Activated gamma-delta T cell treated with Interleukin-2 at 50 U/mL for 16 hours (primary cell): ENCODE measurements around the gene CRTC3.

Experiments
- DNase-seq: peaks from one replicate; pipeline ENCODE4 v3.0.0-alpha.2; 2020

The CRTC3 gene

DNA sequence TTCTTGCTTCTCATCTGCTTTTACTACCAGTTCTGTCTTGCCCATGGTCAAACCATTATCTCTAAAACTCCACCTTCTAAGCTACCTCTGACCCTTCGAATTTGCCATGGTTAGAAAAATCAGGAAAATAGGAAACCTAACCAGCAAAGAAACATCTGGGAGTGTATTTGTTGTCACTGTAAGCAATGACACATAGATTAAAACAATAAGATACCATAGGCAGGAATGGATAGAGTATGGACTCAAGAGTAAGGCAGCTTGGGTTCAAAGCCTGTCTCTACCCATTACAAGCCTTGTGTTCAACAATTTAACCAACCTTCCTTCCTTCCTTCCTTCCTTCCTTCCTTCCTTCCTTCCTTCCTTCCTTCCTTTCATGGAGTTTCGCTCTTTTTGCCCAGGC is 34.9 kb downstream of the CRTC3 start:
- no peak for DNase-seq

DNA sequence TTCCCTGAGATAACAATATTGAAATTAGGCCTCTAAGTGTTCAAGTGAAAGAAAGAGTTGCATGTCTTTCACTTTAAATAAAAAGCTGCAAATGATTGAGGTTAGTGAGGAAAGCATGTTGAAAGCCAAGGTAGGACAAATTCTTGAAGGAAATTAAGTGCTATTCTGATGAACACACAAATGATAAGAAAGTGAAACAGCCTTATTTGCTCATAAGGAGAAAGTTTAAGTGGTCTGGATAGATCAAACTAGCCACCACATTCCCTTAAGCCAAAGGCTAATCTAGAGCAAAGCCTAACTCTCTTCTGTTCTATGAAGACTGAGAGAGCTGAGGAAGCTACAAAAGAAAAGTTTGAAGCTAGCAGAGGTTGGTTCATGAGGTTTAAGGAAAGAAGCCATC is 36.1 kb downstream of the CRTC3 start:
- no peak for DNase-seq

DNA sequence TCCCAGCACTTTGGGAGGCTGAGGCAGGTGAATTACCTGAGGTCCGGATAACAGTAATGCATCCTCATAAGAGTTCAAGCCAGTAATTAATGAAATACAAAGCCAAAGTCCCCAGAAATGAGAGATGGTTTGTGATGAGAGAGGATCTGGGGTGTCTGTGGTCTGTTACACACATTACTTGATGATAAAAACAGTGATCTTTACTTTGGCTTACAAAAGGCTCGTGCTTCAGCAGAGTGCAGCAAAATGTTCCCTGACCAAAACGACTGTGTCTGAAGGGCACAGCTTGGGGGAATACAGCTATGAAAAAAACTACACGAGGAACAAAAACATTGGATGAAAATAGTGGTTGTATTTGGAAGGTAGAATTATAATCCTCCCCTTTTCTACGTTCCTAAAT is 40.9 kb downstream of the CRTC3 start:
- DNase-seq: no peak

DNA sequence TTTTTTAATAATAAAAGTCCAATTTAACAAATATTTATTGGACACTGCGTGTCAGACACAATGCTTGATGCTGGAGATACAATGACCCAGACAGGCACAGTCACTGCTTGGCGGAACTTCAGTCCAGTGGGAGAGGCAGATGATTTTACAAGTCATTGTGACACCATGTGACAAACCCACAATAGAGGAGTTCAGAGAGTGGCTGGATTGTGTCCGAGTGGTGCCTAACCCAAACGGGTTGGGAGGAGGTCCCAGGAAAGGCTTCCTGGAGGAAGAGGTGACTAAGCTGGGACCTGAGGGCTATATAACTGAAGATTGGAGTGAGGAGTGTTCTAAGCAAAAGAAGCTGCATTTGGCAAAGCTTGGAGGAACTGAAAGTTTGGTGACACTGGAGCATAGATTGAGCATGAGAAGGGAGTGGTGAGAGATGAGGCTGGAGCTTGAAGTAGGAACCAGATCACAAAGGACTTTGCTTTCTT is 41.4 kb downstream of the CRTC3 start:
- DNase-seq: no peak

DNA sequence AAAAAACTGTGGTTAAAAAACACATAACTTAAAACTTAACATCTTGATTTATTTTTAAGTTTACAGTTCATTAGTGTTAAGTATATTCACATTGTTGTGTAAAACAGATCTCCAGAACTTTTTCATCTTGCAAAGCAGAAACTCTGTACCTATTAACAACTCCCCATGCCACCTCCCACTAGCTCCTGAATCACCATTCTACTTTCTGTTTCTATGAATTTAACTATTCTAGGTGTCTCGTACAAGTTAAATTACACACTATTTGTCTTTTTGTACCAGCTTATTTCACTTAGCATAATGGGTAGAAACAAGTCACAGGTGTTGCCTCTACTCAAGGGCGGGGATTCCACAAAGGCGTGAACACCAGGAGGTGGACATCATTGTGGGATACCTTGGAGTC is 43.2 kb downstream of the CRTC3 start:
- DNase-seq: no peak

DNA sequence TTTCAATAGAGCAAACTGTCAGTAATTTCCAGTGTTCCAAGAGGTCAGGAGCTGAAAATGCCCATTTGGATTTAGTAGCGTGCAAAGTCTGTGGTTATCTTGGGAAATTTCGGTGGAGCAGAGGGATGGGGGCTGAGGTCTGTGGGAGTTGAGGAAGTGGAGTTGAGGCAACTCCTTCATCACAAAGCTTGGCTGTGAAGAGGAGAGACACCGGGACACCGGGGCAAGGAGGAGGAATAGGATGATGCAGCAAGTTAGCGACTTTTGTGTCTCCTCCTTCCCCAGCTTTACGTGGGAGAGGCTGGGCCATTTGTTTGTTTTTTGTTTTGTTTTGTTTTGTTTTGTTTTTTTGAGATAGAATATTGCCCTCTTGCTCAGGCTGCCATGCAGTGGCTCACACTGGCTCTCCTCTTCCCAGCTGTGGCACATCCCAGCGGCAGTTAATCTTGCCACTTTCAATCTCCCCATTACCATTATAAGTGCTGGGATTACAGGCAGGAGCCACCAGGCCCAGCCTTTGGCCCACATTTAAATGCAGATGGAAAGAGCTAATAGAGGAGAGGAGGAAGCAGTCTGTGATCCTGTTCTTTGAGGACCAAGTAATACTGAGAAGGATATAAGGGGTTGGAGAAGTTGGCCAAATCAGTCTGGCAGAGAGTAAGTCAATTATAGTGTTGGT is 47.1 kb downstream of the CRTC3 start:
- DNase-seq: no peak

DNA sequence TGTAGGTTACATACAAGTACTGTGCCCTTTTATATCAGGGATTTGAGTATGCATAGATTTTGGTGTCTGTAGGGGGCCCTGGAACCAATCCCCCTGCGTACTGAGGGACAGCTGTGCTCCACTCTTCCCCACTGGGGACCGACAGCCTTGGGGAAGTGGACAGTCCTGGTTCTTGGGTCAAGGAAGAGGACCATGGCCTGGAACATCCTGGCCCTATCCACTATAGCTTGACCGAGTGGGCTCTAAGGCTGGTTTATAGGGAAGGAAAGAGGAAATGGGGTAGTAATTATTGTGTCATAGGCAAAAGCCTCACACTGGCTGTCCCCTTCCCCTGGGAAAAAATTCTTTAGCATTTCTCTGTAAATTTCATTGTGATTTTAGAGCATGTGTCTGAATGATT is 49.5 kb downstream of the CRTC3 start:
- DNase-seq: no peak

DNA sequence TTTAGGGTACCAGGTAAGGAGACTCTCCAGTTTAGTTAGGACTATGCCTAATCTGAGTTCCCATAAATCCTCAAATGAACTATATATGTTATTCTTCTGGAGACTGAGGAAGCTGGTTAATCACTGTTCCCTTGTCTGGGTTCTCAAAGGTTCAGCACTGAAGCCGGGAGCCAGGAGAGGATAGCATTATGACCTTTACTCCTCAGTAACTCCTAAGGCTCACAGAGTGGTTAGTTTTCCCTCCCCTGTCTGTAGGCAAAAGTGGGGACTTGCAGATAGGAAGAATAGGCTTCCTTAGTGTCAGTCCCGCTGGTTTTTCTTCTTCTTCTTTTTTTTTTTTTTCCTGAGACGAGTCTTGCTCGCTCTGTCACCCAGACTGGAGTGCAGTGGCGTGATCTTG is 50.4 kb downstream of the CRTC3 start:
- DNase-seq: no peak

DNA sequence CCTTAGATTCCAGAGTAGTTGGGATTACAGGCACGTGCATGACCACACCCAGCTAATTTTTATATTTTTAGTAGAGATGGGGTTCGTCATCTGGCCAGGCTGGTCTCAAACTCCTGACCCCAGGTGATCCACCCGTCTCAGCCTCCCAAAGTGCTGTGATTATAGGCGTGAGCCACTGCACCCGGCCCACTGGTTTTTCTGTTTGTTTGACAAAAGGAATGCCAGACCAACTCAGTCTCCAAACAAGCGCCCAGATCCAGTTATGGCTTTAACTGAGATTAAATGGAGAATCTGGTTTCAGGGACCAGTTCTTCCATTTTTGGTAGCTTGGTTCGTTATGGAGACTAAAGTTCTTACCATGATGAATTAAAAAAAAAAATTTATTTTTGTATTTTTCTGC is 50.8 kb downstream of the CRTC3 start:
- DNase-seq: no peak

DNA sequence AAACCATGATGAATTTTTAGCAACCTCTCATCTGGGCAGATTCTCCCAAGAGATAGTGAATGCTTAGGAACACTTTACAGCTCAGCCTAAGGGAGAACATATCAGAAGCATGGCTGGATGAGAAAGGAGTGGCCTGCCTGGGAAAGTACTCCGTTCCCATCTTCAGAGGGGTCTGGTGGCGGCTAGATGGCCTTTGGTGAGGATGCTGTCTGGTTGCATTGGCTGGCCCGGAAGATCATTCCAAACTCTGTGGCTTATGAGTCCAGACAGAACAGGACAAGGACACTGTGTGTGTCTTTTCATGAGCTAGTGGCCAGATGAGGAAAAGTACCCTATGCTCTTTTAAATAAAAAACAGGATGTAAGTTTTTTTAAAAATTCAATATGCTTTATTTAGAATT is 51.2 kb downstream of the CRTC3 start:
- DNase-seq: no peak

DNA sequence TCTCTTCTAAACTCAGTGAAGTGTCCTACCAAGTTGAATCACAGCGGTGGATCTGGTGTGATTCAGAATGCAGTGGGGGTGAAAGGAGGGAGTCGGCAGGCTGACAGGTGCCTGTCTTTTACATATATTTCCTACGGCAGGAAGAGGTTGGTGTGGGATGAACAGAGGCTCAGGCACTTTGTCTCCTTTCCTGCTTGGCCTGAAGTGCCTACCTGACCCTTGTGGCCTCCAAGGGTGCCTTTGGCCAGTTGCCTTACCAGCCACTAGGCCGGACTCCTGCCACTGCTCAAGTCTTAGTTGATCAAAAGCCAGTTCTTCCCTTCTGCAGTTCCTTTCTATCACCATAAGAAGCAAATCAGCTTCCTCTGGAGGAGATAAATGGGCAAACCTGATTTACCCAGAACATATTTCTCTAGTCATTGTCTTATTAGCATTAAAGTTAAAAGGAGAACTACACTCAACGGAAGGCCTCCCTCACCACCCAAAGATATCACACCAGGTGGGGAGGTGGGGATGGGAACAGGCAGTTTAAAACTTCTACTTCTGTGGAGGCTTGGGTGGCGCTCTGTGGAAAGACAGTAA is 52.1 kb downstream of the CRTC3 start:
- DNase-seq: no peak

DNA sequence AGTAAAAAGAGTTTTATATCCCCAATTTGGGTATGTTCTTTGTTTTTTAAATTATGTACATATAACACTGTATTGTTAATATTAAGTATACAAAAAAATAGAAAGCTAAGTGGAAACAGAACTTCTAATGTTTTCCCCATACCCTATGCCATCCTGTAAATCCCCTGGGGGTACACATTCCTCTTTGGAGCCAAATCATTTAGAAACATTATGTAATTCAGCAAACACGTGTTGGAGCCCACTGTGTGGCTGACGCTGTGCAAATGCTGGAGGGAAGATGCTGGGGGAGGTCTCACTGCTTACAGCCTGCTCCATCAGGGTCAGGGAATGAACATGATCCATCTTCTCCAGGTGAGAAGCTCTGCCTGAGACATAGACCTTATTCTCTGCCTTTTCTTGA is 52.8 kb downstream of the CRTC3 start:
- DNase-seq: no peak

DNA sequence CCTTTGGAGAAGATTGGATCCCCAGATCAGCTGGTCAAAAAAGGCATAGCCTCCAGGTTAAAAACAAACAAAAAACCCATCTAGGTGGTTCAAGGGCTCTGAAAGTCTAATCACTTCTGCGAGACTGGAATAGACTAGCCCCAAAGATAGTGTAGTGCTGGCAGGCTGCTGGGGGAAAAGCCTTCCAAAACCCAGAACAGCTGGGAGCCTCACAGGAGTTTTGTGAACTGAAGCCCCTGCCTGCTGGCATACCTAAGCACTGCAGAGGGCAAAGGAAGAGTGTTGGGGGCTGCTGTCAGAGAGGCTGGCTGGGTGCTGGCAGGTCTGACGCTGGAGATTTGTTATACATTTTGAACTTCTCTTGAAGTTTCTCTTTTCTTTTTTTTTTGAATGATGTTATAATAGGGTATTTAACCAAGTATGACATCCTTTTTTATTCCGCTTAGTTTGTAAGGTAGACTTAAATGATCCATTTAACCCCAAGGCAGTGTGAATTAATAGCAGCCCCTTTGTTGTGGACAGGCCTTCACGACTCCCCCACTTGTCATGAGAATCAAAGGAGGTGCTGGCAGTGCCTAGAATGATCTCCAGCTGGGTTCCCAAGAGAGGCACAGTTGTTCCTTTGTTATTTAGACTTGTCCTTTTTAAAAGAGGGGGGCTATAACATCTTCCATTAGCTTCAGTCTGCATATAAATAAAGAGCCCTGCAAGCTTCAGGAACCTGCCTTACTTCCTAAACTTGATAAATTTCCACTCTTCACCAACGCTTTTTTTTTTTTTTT is 53.9 kb downstream of the CRTC3 start:
- DNase-seq: no peak

DNA sequence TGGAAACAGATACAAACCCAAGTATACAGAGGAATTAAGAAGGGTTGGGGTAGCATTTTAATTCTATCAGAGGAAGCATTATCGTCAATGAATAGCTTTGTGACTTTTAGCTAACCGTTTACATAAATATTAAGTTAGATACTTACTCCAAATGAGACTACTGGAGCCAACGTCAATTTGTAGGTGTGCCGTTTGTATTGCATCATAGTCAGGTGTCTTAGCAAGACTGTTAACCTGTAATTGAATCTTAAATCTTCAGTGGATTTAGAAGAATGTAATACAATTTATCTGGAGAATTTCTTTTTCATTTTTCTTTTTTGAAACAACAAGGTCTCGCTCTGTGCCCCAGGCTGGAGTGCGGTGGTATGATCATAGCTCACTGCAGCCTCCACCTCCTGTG is 55.1 kb downstream of the CRTC3 start:
- DNase-seq: no peak

DNA sequence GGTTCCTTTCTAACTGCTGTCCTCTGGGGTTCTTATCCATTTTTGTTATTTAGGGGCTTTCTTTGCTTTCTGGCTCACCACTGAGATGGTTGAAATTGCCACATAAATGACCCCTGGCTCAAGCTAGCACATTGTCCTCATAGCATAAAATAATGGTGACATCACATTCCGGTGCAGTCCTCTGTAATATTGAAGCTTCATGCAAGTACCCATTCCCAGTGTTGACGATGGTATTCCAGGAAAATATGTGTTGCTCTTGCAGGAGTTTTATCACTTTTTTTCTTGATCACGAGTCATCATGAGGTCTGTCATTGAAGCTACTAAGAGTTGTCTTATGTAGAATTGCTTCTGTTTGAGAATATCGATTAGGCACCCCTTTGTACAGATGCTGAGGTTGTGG is 56.1 kb downstream of the CRTC3 start:
- DNase-seq: no peak

DNA sequence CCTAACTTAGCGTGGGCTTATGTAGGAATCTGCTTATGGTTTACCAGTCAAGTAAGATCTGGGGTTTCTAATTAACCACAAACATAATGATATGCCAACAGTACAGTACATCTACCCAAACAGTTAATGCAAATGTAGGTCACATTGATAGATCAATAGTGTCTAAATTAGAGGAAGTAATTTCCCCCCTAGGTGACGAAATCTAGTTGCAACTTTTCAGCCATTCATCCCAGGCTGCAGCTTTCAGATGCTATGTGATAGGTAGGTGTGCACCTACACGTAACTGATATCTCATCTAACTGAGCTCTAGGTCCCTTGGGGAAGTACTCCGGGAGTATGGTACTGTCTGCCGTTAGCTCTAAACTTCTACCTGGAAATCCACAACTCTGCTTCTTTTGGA is 57.2 kb downstream of the CRTC3 start:
- no peak for DNase-seq

DNA sequence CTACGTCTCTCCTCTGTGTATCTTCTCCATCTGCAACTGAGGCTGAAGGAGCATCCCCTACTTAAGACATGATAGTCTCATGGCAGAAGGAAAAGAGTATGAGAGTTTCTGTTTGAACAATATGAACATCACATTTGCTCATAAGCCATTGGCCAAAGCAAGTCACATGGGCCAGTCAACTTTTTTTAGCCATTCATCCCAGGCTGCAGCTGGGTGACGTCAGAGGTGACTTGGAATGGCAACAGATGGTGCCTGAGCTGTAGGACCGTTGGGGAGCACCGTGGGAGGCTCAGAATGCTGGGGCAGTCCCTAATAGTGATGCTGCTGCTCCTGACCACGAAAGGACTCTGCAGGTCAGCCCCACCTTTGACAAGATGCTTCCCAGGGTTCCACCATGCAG is 58.7 kb downstream of the CRTC3 start:
- no peak for DNase-seq

DNA sequence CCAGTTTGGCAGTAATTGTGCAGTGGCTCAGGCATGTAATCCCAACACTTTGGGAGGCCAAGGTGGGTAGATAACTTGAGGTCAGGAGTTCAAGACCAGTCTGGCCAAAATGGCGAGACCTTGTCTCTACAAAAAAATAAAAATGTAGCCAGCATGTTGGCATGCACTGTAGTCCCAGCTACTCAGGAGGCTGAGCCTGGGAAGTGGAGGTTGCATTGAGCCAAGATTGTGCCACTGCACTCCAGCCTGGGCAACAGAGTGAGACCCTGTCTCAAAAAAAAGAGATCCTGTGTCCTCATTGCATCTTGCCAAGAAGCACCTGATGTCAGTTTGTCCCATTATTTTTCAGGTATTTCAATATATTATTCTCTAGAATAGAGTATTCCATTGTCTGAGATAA is 61.8 kb downstream of the CRTC3 start:
- no peak for DNase-seq

DNA sequence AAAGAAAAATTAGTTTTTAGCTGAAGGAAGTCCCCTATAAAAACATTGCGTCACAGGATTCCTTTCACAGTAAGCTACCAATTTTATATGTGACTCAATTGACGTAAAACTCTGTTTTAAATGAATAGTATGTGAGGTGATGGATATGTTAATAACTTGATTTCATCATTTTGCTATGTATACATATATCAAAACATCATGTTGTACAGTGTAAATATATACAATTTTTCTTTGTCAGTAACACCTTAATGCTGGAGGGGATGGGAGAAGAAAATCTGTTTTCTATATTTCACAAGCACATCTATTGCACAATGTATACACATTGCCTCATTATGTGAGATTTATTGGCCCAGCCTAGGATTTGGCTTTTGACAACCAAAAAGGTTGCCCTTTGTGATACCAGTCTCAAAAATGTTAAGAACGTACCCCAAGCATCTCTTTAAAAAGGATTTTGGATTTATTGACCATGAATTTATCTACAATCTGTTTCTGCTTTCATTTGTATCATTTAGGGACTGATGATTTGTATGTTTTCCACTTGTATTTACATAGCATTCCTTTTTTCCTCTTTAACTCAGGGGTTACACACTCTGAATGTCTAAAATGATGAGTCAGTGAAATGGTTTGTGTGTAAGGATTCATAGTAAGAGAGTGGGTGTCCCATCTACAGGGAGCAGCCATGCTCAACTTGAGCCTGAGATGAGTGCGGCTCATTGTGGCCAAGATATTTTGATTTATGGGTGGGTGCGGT is 62.6 kb downstream of the CRTC3 start:
- no peak for DNase-seq

DNA sequence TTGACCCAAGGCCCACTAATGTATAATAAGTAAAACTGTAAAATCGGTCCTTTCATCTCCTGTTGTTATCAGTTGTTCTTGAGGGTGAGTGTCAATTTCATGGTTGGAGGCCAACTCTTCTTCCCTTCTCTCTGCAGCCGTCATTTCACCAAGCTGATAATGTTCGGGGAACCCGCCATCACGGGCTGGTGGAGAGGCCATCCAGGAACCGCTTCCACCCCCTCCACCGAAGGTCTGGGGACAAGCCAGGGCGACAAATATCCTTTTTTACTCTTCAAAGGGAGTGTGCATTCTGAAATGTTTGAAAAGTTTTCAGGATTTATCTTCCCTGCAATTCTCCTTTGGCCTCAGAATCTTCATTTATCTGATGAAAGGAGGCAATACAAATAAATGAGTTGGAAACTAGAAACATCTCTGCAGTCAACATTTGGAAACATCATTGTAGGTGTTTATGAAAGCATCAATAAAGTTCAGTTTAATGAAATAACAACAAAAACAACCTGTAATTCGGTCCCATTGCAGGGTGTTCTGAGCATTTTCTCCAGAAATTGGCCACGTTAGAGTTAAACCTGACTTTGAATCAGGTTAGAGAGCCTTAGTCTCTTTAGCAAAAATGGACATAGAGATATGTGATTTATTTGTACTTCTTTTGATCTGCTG is 63.9 kb downstream of the CRTC3 start:
- no peak for DNase-seq

DNA sequence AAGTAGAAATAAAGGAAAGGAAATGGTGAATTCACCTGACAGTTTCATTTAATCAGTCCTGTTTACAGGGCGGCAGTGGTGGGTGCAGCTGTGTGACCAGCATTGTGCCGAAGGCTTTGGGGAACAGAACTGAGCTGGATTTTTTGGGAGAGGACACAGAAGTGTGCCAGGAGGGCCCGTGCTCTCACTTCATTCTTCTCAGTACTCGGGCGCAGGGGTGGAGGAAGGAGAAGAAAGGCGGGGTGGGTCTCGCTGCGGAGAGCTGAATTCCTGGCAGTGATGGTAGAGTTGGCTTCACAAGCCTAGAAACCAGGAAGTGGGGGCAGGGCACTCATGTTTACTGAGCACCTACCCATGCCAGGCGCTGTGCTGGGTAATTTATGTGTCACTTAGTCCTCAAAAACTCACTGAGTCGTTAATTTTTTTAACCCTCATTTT is 64.6 kb downstream of the CRTC3 start:
- DNase-seq: peak; percentile 77

DNA sequence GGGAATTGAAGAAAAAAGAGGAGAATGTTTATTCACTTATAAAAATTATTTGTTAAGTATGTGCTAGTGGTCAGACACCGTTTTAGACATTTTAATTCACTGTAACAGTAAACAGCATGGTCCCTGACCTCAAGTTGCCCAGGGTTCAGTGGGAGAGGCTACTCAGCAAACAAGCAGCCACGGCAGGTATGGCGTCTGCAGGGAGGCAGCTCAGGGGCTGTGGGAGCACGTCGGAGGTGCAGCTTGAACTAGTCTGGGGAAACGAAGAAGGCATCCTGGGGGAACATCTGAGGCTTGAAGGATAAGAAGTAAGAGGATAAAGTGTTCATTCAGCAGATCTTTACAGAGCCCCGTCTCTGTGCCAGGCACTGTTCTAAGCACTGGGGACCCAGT is 66.0 kb downstream of the CRTC3 start:
- DNase-seq: no peak

DNA sequence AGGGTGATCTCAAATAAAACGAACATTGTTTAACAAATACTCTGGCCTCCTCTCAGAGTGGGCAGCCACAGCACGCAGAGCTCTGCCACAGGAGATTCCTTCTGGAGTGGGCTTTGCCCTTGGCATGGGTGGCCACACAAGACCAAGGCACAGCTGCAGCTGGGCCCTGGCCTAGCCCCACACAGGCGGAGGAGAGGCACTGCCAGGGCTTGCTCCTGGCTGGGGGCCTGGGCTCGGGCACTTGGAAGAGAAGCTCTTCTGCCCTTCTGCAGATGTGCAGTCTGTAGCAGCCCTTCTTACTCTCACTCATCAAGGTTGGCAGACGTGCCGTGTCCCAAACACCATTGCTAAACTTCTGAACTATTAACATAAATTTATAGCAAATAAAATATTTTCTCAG is 67.2 kb downstream of the CRTC3 start:
- DNase-seq: no peak
